Measurements from ENCODE around the gene SNCG. TPM values are rescaled to one million over a fixed set of nuclear protein-coding genes. Genes with fewer than 3 reads are reported as not detected.
"Not testable (repeated sequence)": the region's sequence is repeated elsewhere in the genome, so short reads cannot be mapped to it uniquely, and the experiment has no call there.

SNCG gene
- total and polyA plus RNA-seq, 2 donors from 2014 or later = 41.3 to 92.8 TPM

GRCh38 chr10:86945361-86946212, 12.8 kb upstream of the SNCG start:
- H3K36me3 ChIP-seq (ENCODE audit: control insufficient read depth in 2 of 3, insufficient read depth in 3 of 3, low read length in 3 of 3) = no peaks in the 10 kb centered on the region
- H3K4me3 ChIP-seq (ENCODE audit: low read length in 3 of 3) = no peak overlapping the region
- TF ChIP-seq CTCF (IDR thresholded peaks at IDR 0.05; ENCODE audit: borderline replicate concordance, extremely low read depth, insufficient read depth) = peak; percentile 9
- H3K27me3 ChIP-seq (ENCODE audit: control insufficient read depth, insufficient read depth, low read length) = no peaks in the 10 kb centered on the region
- peak overlapping the region in 1 of 3 donors; percentile 51 for H3K9ac ChIP-seq (ENCODE audit: low read length in 3 of 3)
- no peak overlapping the region for H3K27ac ChIP-seq (ENCODE audit: low read depth in 2 of 2, low read length in 2 of 2)
- DNase-seq (peak in 3 of 5 donors; percentile 35 to 77 (median 43)), FAIRE-seq (no peak)
- intact Hi-C loops (cut with DNase I) = no loop called here
- peaks cover 0 to 29% (median 0%) of the 10 kb centered on the region in 3 donors for H3K4me1 ChIP-seq (ENCODE audit: control insufficient read depth in 2 of 3, insufficient read depth in 2 of 3, low read depth in 1 of 3, low read length in 3 of 3)
- H3K9me3 ChIP-seq (ENCODE audit: control insufficient read depth in 2 of 3, insufficient read depth in 1 of 3, low read length in 3 of 3) = no peaks in the 10 kb centered on the region

GRCh38 chr10:86946213-86947155, 11.9 kb upstream of the SNCG start:
- Histone ChIP-seq H3K36me3 (ENCODE audit: control insufficient read depth in 2 of 3, insufficient read depth in 3 of 3, low read length in 3 of 3) (no peaks in the 10 kb centered on the region), H3K27ac (ENCODE audit: low read depth in 2 of 2, low read length in 2 of 2) (no peak overlapping the region), H3K9ac (ENCODE audit: low read length in 3 of 3) (peak overlapping the region in 1 of 3 donors; percentile 51), H3K4me1 (ENCODE audit: control insufficient read depth in 2 of 3, insufficient read depth in 2 of 3, low read depth in 1 of 3, low read length in 3 of 3) (peaks cover 0 to 29% (median 0%) of the 10 kb centered on the region in 3 donors), H3K4me3 (ENCODE audit: low read length in 3 of 3) (no peak overlapping the region), H3K27me3 (ENCODE audit: control insufficient read depth, insufficient read depth, low read length) (no peaks in the 10 kb centered on the region), H3K9me3 (ENCODE audit: control insufficient read depth in 2 of 3, insufficient read depth in 1 of 3, low read length in 3 of 3) (no peaks in the 10 kb centered on the region)
- intact Hi-C loops (cut with DNase I) = no loop called here
- DNase-seq = peak in 2 of 5 donors; percentile 29 to 84
- no peak for TF ChIP-seq CTCF (IDR thresholded peaks at IDR 0.05; ENCODE audit: borderline replicate concordance, extremely low read depth, insufficient read depth)
- FAIRE-seq = no peak

- H3K27me3 ChIP-seq (ENCODE audit: control insufficient read depth, insufficient read depth, low read length); FAIRE-seq; H3K9me3 ChIP-seq (ENCODE audit: control insufficient read depth in 2 of 3, insufficient read depth in 1 of 3, low read length in 3 of 3); H3K4me3 ChIP-seq (ENCODE audit: low read length in 3 of 3); H3K36me3 ChIP-seq (ENCODE audit: control insufficient read depth in 2 of 3, insufficient read depth in 3 of 3, low read length in 3 of 3); H3K9ac ChIP-seq (ENCODE audit: low read length in 3 of 3); intact Hi-C loops (cut with DNase I); H3K27ac ChIP-seq (ENCODE audit: low read depth in 2 of 2, low read length in 2 of 2): not testable (repeated sequence)
- peaks cover 0 to 24% (median 0%) of the 10 kb centered on the region in 3 donors for H3K4me1 ChIP-seq (ENCODE audit: control insufficient read depth in 2 of 3, insufficient read depth in 2 of 3, low read depth in 1 of 3, low read length in 3 of 3)
- DNase-seq = peak in 1 of 5 donors; percentile 22
Measured at GRCh38 chr10:86947806-86948205, 10.6 kb upstream of the SNCG start.
